Heart left ventricle (tissue), 16 donors: Measurements from ENCODE around the gene ZNF772. TPM values are rescaled to one million over a fixed set of nuclear protein-coding genes. Genes with fewer than 3 reads are reported as not detected.
A peak's percentile ranks its signal among the peaks of the same experiment; 100 is the strongest.
"Not testable (repeated sequence)": the region's sequence is repeated elsewhere in the genome, so short reads cannot be mapped to it uniquely, and the experiment has no call there.

ENCODE experiments used
- ATAC-seq, 4 donors: fragments of 200-7000 bp; cut with Tn5 transposase; one replicate each; pipeline ENCODE4 v1.9.1; 2020 to 2022; ENCODE audit warnings: moderate library complexity in 4 of 4, mild to moderate bottlenecking in 3 of 4, moderate number of reproducible peaks in 1 of 4
- DNase-seq, 5 donors: peaks; one replicate each; pipeline ENCODE4 v3.0.0-alpha.2; 2020
- H3K27ac ChIP-seq, 12 donors: fragments of 200-600 bp; sonication (generic) in 4 of 12; one replicate each; pipeline versions ENCODE4 v1.5.0 to v1.8.0; 2016 to 2022; ENCODE audit warnings: mild to moderate bottlenecking in 2 of 12
- H3K27me3 ChIP-seq, 9 donors: fragments of 200-600 bp; sonication (generic) in 2 of 9; one replicate each; pipeline versions ENCODE4 v1.5.1 to v1.8.0; 2016 to 2022; ENCODE audit warnings: mild to moderate bottlenecking in 3 of 9
- H3K36me3 ChIP-seq, 9 donors: fragments of 200-600 bp; sonication (generic) in 2 of 9; one replicate each; pipeline versions ENCODE4 v1.5.0 to v1.8.0; 2018 to 2022; ENCODE audit warnings: mild to moderate bottlenecking in 2 of 9
- H3K4me1 ChIP-seq, 12 donors: fragments of 200-600 bp; sonication (generic) in 4 of 12; one replicate each; pipeline versions ENCODE4 v1.5.0 to v1.8.0; 2016 to 2022; ENCODE audit warnings: mild to moderate bottlenecking in 3 of 12
- H3K4me3 ChIP-seq, 12 donors: fragments of 200-600 bp; sonication (generic) in 4 of 12; one replicate each; pipeline versions ENCODE4 v1.5.0 to v1.8.0; 2017 to 2022; ENCODE audit warnings: mild to moderate bottlenecking in 9 of 12, moderate library complexity in 4 of 12
- H3K9me3 ChIP-seq, 12 donors: fragments of 200-600 bp; sonication (generic) in 4 of 12; one replicate each; pipeline versions ENCODE4 v1.5.0 to v1.8.0; 2016 to 2022; ENCODE audit warnings: mild to moderate bottlenecking in 1 of 12
- POLR2A ChIP-seq, 2 donors: fragments of 450-650 bp; IDR thresholded peaks; one replicate each; pipeline ENCODE4 v1.6.1; 2017; ENCODE audit warnings: antibody characterized with exemption in 2 of 2, mild to moderate bottlenecking in 2 of 2, moderate library complexity in 2 of 2
- WGBS, 4 donors: extraction: QIAGEN DNeasy Blood & Tissue Kit in 2 of 4; methylation state at CpG; one replicate each; pipeline versions ENCODE4 v1.1.5 to v1.1.7; 2013 to 2018; 5-methylcytosine and 5-hydroxymethylcytosine counted together
- intact Hi-C, 10 donors: fragments of 100-400 bp; cut with DNase I; formaldehyde crosslinking; loops; one replicate each; pipeline versions ENCODE4 v1.11.1 to v1.14.2; 2022
- polyA plus RNA-seq, 2 donors: library from polyadenylated mRNA; stranded (reverse); fragments of 200-250 nt; gene quantifications; one replicate each; pipeline ENCODE4 v1.2.3, GENCODE V29; 2013
- total RNA-seq, 9 donors: library from RNA; depleted of rRNA in 2 of 9; stranded (reverse); fragments of >200 nt in 2 of 9; fragmentation: NEBNext Ultra II Directional in 3 of 9; extraction: Animal tissue kit (Norgen Biotek cat#: 25700) in 3 of 9; gene quantifications; one replicate each; pipeline versions ENCODE4 v1.1.0 to v1.2.4, GENCODE V29; 2016 to 2023
- TF ChIP-seq, protein P1 (sequence below), 12 donors: fragments of 200-600 bp; sonication (generic) in 4 of 12; IDR thresholded peaks; one replicate each; pipeline versions ENCODE4 v1.5.0 to v1.8.0; 2018 to 2022; ENCODE audit warnings: antibody characterized with exemption in 12 of 12, mild to moderate bottlenecking in 5 of 12
- donor health status: ischemic (EF 13 %, LVEDD 7.1; RV severe dilation, severe dysfunction).
- donor health status: healthy with polysubstance abuse.
- donor health status: DM: no; HTN: yes; CAD: no.
- donor health status: DM: no; HTN: no; CAD: no.
- donor health status: ischemic (EF 25% LVEDD 6.9; RV normal size, moderate dysfunction).
- donor health status: ischemic (EF 25% LVEDD 5.7; RV mildly dilated, moderate dysfunction).
- donor health status: healthy.
- donor health status: DM: yes; HTN: yes; CAD: no.
- donor health status: ischemic (EF 35%, LVEDD 5.7; RV mildly dilated, moderate dysfunction).
- donor health status: nonischemic (EF 11% LVEDD 7.7; RV severe dilation, severe dysfunction).
- donor health status: DM: yes; HTN: yes; CAD: no.
- donor health status: PGD.
- donor health status: ischemic (EF 29% LVEDD 5.4; RV normal size, mild dysfunction).
- donor health status: nonischemic (EF 23%, LVEDD 6.1; RV moderate dilation, normal function).

Gene ZNF772
- total and polyA plus RNA-seq, 11 donors, result 4.2 to 30.1 (median 22.1) TPM

- DNase-seq, result peak; percentile 93 to 94 (median 93)
- H3K4me3 ChIP-seq, result peak within 1 kb of the TSS; percentile 71 to 100 (median 92)
- intact Hi-C loops, H3K27me3 ChIP-seq, H3K4me1 ChIP-seq: not testable (repeated sequence)
- WGBS, 4 donors, result 1 to 2% (median 1%) methylated on average over 24 to 59 of the region's 69 CpGs
- peak within 1 kb of the TSS in 10 of 12 donors; percentile 54 to 86 (median 82) for H3K27ac ChIP-seq
- peak; percentile 90 to 99 (median 98) for ATAC-seq
- peaks cover 0 to 16% (median 0%) of the 10 kb centered on the region in 12 donors for H3K9me3 ChIP-seq
- peak in 1 of 2 donors; percentile 52 for TF ChIP-seq POLR2A (IDR thresholded peaks at IDR 0.05)
- TF ChIP-seq, protein P1, sequence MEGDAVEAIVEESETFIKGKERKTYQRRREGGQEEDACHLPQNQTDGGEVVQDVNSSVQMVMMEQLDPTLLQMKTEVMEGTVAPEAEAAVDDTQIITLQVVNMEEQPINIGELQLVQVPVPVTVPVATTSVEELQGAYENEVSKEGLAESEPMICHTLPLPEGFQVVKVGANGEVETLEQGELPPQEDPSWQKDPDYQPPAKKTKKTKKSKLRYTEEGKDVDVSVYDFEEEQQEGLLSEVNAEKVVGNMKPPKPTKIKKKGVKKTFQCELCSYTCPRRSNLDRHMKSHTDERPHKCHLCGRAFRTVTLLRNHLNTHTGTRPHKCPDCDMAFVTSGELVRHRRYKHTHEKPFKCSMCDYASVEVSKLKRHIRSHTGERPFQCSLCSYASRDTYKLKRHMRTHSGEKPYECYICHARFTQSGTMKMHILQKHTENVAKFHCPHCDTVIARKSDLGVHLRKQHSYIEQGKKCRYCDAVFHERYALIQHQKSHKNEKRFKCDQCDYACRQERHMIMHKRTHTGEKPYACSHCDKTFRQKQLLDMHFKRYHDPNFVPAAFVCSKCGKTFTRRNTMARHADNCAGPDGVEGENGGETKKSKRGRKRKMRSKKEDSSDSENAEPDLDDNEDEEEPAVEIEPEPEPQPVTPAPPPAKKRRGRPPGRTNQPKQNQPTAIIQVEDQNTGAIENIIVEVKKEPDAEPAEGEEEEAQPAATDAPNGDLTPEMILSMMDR (IDR thresholded peaks at IDR 0.05), result peak in 4 of 12 donors; percentile 13 to 38 (median 24)
- peaks cover 0 to 24% (median 16%) of the 10 kb centered on the region in 9 donors for H3K36me3 ChIP-seq
These were observed 10.3 kb upstream of the ZNF772 start, which contains the start of gene ZNF419 for GRCh38 chr19:57487477-57488298. ZNF419 (plus strand) TSS chr19:57487750; CDS start chr19:57487951, 201 bp downstream.

GRCh38 chr19:57473646-57474045 lies 3.7 kb downstream of the ZNF772 start:
- TF ChIP-seq, protein P1 (IDR thresholded peaks at IDR 0.05), result no peak
- no peak for TF ChIP-seq POLR2A (IDR thresholded peaks at IDR 0.05)
- 97 to 100% (median 98%) methylated on average over 4 of the region's 4 CpGs for WGBS, 4 donors
- H3K27ac ChIP-seq, result no peak overlapping the region
- H3K4me3 ChIP-seq, result no peak overlapping the region
- no peaks in the 10 kb centered on the region for H3K27me3 ChIP-seq
- DNase-seq, result no peak
- H3K36me3 ChIP-seq, result peaks cover 7 to 75% (median 29%) of the 10 kb centered on the region in 9 donors
- H3K9me3 ChIP-seq, result peaks cover 4 to 93% (median 70%) of the 10 kb centered on the region in 12 donors
- ATAC-seq, result no peak
- intact Hi-C loops, result no loop called here
- H3K4me1 ChIP-seq, result peaks cover 0 to 15% (median 5%) of the 10 kb centered on the region in 12 donors

DNA sequence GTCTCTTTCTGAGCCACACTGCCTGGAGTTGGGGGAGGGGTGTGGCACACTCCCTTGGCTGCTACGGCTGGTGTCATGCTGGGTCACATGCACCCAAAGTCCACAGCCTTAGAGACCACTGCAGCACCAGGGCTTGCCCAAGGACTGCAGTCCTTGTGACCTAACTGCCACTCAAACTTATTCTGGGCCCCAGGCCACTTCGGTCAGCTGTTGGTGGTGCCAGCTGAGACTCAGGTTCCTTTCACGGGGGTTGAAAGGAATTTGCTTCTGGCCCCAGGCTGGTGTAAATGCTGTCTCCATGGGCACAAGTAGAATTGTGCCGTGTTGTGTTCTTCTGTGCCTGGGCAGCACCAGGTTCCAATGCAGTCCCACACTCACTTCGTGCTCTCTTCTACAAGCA lies 10.9 kb downstream of the ZNF772 start:
- H3K4me3 ChIP-seq, result no peak overlapping the region
- WGBS, 4 donors, result 52 to 78% (median 67%) methylated on average over 5 of the region's 5 CpGs
- peaks cover 0 to 48% (median 5%) of the 10 kb centered on the region in 9 donors for H3K36me3 ChIP-seq
- DNase-seq, result peak in 4 of 5 donors; percentile 59 to 80 (median 68)
- H3K27ac ChIP-seq, result peak overlapping the region in 9 of 12 donors; percentile 40 to 75 (median 55)
- no peaks in the 10 kb centered on the region for H3K27me3 ChIP-seq
- intact Hi-C loops, result no loop called here
- peak; percentile 95 to 97 (median 96) for ATAC-seq
- H3K4me1 ChIP-seq, result peaks cover 0 to 17% (median 4%) of the 10 kb centered on the region in 12 donors
- peaks cover 0 to 99% (median 71%) of the 10 kb centered on the region in 12 donors for H3K9me3 ChIP-seq
- no peak for TF ChIP-seq POLR2A (IDR thresholded peaks at IDR 0.05)
- TF ChIP-seq, protein P1 (IDR thresholded peaks at IDR 0.05), result no peak
